ENCODE measurements around the gene CFAP300. TPM values are rescaled to one million over a fixed set of nuclear protein-coding genes. Genes with fewer than 3 reads are reported as not detected.

Gene CFAP300
- polyA plus RNA-seq, 1 of the 3 experiments (the other 2 are of a cell fraction) = 1.5 TPM

GRCh38 chr11:102010776-102011494 is 36.3 kb upstream of the CFAP300 start (continued):
- peak; percentile 46; the same call in 1 of the 2 replicates for TF ChIP-seq MAX (IDR thresholded peaks at IDR 0.05; ENCODE audit: low read depth)

- Histone ChIP-seq H3K4me3 (ENCODE audit: low read depth in 2 of 2, low read length in 1 of 2) (no peak overlapping the region), H4K20me1 (ENCODE audit: insufficient read depth) (no peaks in the 10 kb centered on the region), H3K9me2 (no peaks in the 10 kb centered on the region), H2AFZ (ENCODE audit: low read depth) (no peak overlapping the region), H3K4me1 (ENCODE audit: control insufficient read depth in 1 of 2, insufficient read depth in 2 of 2, low read depth in 1 of 2, low read length in 1 of 2) (peaks cover 0 to 25% of the 10 kb centered on the region in 2 experiments; a peak in 2 of 4 replicates), H3K27me3 (ENCODE audit: insufficient read depth) (no peaks in the 10 kb centered on the region), H3K9me3 (no peaks in the 10 kb centered on the region), H3K4me2 (no peak overlapping the region), H3K79me2 (ENCODE audit: insufficient read depth) (no peaks in the 10 kb centered on the region), H3K9ac (no peak overlapping the region), H3F3A (replicated peaks; ENCODE audit: insufficient read depth) (peaks cover 5% of the 10 kb centered on the region), H3K27ac (ENCODE audit: low read depth in 2 of 2, low read length in 1 of 2) (no peak overlapping the region), H3K36me3 (replicated peaks in 1 of 2; ENCODE audit: control insufficient read depth in 1 of 2, insufficient read depth in 2 of 2, low read length in 1 of 2) (no peaks in the 10 kb centered on the region)
- no peak for DNase-seq
- WGBS (ENCODE audit: low lambda C conversion rate) = 24% methylated on average over 3 of the region's 3 CpGs
- TF ChIP-seq MEF2A (IDR thresholded peaks at IDR 0.05; ENCODE audit: borderline replicate concordance, low read depth) (no peak), GATA2 (CRISPR knock-in tag; IDR thresholded peaks at IDR 0.05) (no peak), EZH2phosphoT487 (IDR thresholded peaks at IDR 0.05; ENCODE audit: borderline replicate concordance, low read depth) (no peak), RAD21 (IDR thresholded peaks at IDR 0.05; ENCODE audit: low read length) (no peak), SMC3 (IDR thresholded peaks at IDR 0.05; ENCODE audit: low read depth, low read length) (no peak), USF2 (IDR thresholded peaks at IDR 0.05; ENCODE audit: borderline replicate concordance, low read depth, low read length) (no peak), YY1 (IDR thresholded peaks at IDR 0.05; ENCODE audit: low read depth) (no peak)
- ChIA-PET CTCF (interaction anchor here (10.8 kb wide), 1 partner anchor 151 kb away, joined by 263 read pairs; no protein-coding TSS in a partner anchor), POLR2A (no interaction called here)
These were observed 34.3 kb upstream of the CFAP300 start for GRCh38 chr11:102012946-102013345.

GRCh38 chr11:102014756-102015155 is 32.5 kb upstream of the CFAP300 start:
- no peak overlapping the region for H3K4me3 ChIP-seq (ENCODE audit: low read depth in 2 of 2, low read length in 1 of 2)
- H4K20me1 ChIP-seq (ENCODE audit: insufficient read depth) = no peaks in the 10 kb centered on the region
- no peak for DNase-seq
- H3K9me2 ChIP-seq = no peaks in the 10 kb centered on the region
- H3K27ac ChIP-seq (ENCODE audit: low read depth in 2 of 2, low read length in 1 of 2) = no peak overlapping the region
- H3K9me3 ChIP-seq = no peaks in the 10 kb centered on the region
- POLR2A ChIA-PET = no interaction called here
- no peaks in the 10 kb centered on the region for H3K79me2 ChIP-seq (ENCODE audit: insufficient read depth)
- TF ChIP-seq JUND (IDR thresholded peaks at IDR 0.05) (no peak), ELF1 (IDR thresholded peaks at IDR 0.05) (no peak), USF2 (IDR thresholded peaks at IDR 0.05; ENCODE audit: borderline replicate concordance, low read depth, low read length) (no peak), MEF2A (IDR thresholded peaks at IDR 0.05; ENCODE audit: borderline replicate concordance, low read depth) (no peak), NFIC (IDR thresholded peaks at IDR 0.05; ENCODE audit: borderline replicate concordance) (no peak), FOSL2 (IDR thresholded peaks at IDR 0.05; ENCODE audit: borderline replicate concordance, low read depth) (no peak), RAD21 (IDR thresholded peaks at IDR 0.05; ENCODE audit: low read length) (no peak), MXI1 (IDR thresholded peaks at IDR 0.05; ENCODE audit: low read depth, low read length) (no peak), GABPA (IDR thresholded peaks at IDR 0.05; ENCODE audit: low read depth) (no peak), SMC3 (IDR thresholded peaks at IDR 0.05; ENCODE audit: low read depth, low read length) (no peak), POLR2AphosphoS5 (IDR thresholded peaks at IDR 0.05; ENCODE audit: low read depth, low read length) (no peak), EZH2phosphoT487 (IDR thresholded peaks at IDR 0.05; ENCODE audit: borderline replicate concordance, low read depth) (no peak), PBX3 (IDR thresholded peaks at IDR 0.05) (no peak), FOXJ3 (CRISPR knock-in tag; IDR thresholded peaks at IDR 0.05) (no peak), RFX5 (IDR thresholded peaks at IDR 0.05; ENCODE audit: low read length) (no peak), GATA2 (CRISPR knock-in tag; IDR thresholded peaks at IDR 0.05) (no peak)
- H3K36me3 ChIP-seq (replicated peaks in 1 of 2; ENCODE audit: control insufficient read depth in 1 of 2, insufficient read depth in 2 of 2, low read length in 1 of 2) = no peaks in the 10 kb centered on the region
- H2AFZ ChIP-seq (ENCODE audit: low read depth) = no peak overlapping the region; the same call in 1 of the 2 replicates
- H3K4me2 ChIP-seq = no peak overlapping the region
- WGBS (ENCODE audit: low lambda C conversion rate) = 83% methylated on average over 5 of the region's 5 CpGs
- no peak overlapping the region for H3K9ac ChIP-seq
- no peaks in the 10 kb centered on the region for H3K27me3 ChIP-seq (ENCODE audit: insufficient read depth)
- peaks cover 8% of the 10 kb centered on the region for H3F3A ChIP-seq (replicated peaks; ENCODE audit: insufficient read depth)
- H3K4me1 ChIP-seq (ENCODE audit: control insufficient read depth in 1 of 2, insufficient read depth in 2 of 2, low read depth in 1 of 2, low read length in 1 of 2) = peaks cover 0 to 25% of the 10 kb centered on the region in 2 experiments; a peak in 2 of 4 replicates
- CTCF ChIA-PET = interaction anchor here (1.6 kb wide), 1 partner anchor 154 kb away, joined by 9 read pairs; no protein-coding TSS in a partner anchor
